HG03558 (cell line): Measurements from ENCODE around the gene CHD1L.
A peak's percentile ranks its signal among the peaks of the same experiment; 100 is the strongest.
"Not testable (repeated sequence)": the region's sequence is repeated elsewhere in the genome, so short reads cannot be mapped to it uniquely, and the experiment has no call there.

ENCODE experiments used
- ATAC-seq: cut with Tn5 transposase; IDR thresholded peaks from one replicate; pipeline ENCODE4 v1.9.1; 2021; ENCODE audit warnings: moderate number of reproducible peaks; ENCODE audit not compliant: unreplicated experiment; ENCODE audit errors: extremely low read depth

Gene CHD1L

GRCh38 chr1:147242449-147243227 lies at the start of gene CHD1L:
Gene CHD1L (plus strand): TSS chr1:147242684. CDS start chr1:147242704, 20 bp downstream.
- ATAC-seq = peak; percentile 79

- not testable (repeated sequence) for ATAC-seq
Measured at GRCh38 chr1:147197324-147197723, 45.2 kb upstream of the CHD1L start.

GRCh38 chr1:147201276-147201675 lies 41.2 kb upstream of the CHD1L start:
- no peak for ATAC-seq

- ATAC-seq = no peak
Measured at GRCh38 chr1:147201786-147202185, 40.7 kb upstream of the CHD1L start.

- ATAC-seq = no peak
Measured at GRCh38 chr1:147202576-147202975, 39.9 kb upstream of the CHD1L start.

- no peak for ATAC-seq
Measured at GRCh38 chr1:147204080-147204479, 38.4 kb upstream of the CHD1L start.

- ATAC-seq = no peak
Measured at GRCh38 chr1:147207192-147207591, 35.3 kb upstream of the CHD1L start.

GRCh38 chr1:147208619-147209018 lies 33.9 kb upstream of the CHD1L start:
- no peak for ATAC-seq

- ATAC-seq = no peak
Measured at GRCh38 chr1:147209825-147210821, 32.4 kb upstream of the CHD1L start.

- ATAC-seq = no peak
Measured at GRCh38 chr1:147210987-147211386, 31.5 kb upstream of the CHD1L start.

GRCh38 chr1:147211577-147211976 lies 30.9 kb upstream of the CHD1L start:
- ATAC-seq = no peak

- no peak for ATAC-seq
Measured at GRCh38 chr1:147213271-147213670, 29.2 kb upstream of the CHD1L start.

GRCh38 chr1:147214325-147214724 lies 28.2 kb upstream of the CHD1L start:
- no peak for ATAC-seq

- ATAC-seq = no peak
Measured at GRCh38 chr1:147214842-147215539, 27.5 kb upstream of the CHD1L start.

GRCh38 chr1:147215540-147215916 lies 27.0 kb upstream of the CHD1L start:
- ATAC-seq = no peak

GRCh38 chr1:147216124-147216523 lies 26.4 kb upstream of the CHD1L start:
- no peak for ATAC-seq

- ATAC-seq = no peak
Measured at GRCh38 chr1:147217141-147217540, 25.3 kb upstream of the CHD1L start.

GRCh38 chr1:147218606-147219005 lies 23.9 kb upstream of the CHD1L start:
- no peak for ATAC-seq

GRCh38 chr1:147223740-147224615 lies 18.5 kb upstream of the CHD1L start:
- no peak for ATAC-seq
